Neural progenitor cell (in vitro differentiated cells): Measurements from ENCODE around the gene PPM1A.

Experiments
- CTCF ChIP-seq: fragments of 200-600 bp; sonication (generic); IDR thresholded peaks from 2 replicates; pipeline ENCODE4 v1.5.1; 2017; ENCODE audit warnings: antibody characterized with exemption, mild to moderate bottlenecking
- EZH2 ChIP-seq: fragments of 200-600 bp; sonication (generic); IDR thresholded peaks from 2 replicates; pipeline ENCODE4 v1.6.1; 2017; ENCODE audit warnings: antibody characterized with exemption, mild to moderate bottlenecking, moderate library complexity

GRCh38 chr14:60233891-60234290, 15.1 kb upstream of the PPM1A start:
- TF ChIP-seq CTCF = no peak
- TF ChIP-seq EZH2 = no peak
